Cardiac muscle cell (in vitro differentiated cells and primary cell): ENCODE measurements around the gene SPPL2B. TPM values are rescaled to one million over a fixed set of nuclear protein-coding genes. Genes with fewer than 3 reads are reported as not detected.

Experiments used
- DNase-seq, 2 donors: peaks; one replicate each; pipeline versions ENCODE4 v3.0.0 to v3.0.0-alpha.2; 2010 to 2017; ENCODE audit warnings: low read depth in 1 of 2, low spot score in 1 of 2
- H3K27ac ChIP-seq: fragments of 200-600 bp; sonication (generic); 2 replicates; pipeline ENCODE4 v1.5.1; 2016
- H3K27me3 ChIP-seq: fragments of 200-600 bp; sonication (generic); 2 replicates; pipeline ENCODE4 v1.6.0; 2016; ENCODE audit warnings: control low read depth
- H3K36me3 ChIP-seq: fragments of 200-600 bp; sonication (generic); 2 replicates; pipeline ENCODE4 v1.5.1; 2016; ENCODE audit warnings: control low read depth
- H3K4me1 ChIP-seq: fragments of 200-600 bp; sonication (generic); 2 replicates; pipeline ENCODE4 v1.8.1; 2017; ENCODE audit warnings: low read depth, mild to moderate bottlenecking, mixed run types
- H3K4me3 ChIP-seq: fragments of 200-600 bp; sonication (generic); 2 replicates; pipeline ENCODE4 v1.5.1; 2016; ENCODE audit warnings: mild to moderate bottlenecking
- H3K9me3 ChIP-seq: fragments of 200-600 bp; sonication (generic); 2 replicates; pipeline ENCODE4 v1.5.1; 2017; ENCODE audit warnings: low read depth, mild to moderate bottlenecking, control low read depth
- polyA plus RNA-seq: library from polyadenylated mRNA; unstranded; fragments of >200 nt; fragmentation: Nextera tagmentation; extraction: Ambion mirVana; gene quantifications from 2 replicates; pipeline ENCODE4 v1.2.1, GENCODE V29; 2016
- total RNA-seq: library from RNA; depleted of rRNA; stranded (reverse); fragments of >200 nt; gene quantifications from 2 replicates; pipeline ENCODE4 v1.2.3, GENCODE V29; 2016
- TF ChIP-seq, protein P1 (sequence below): IDR thresholded peaks from 2 replicates; pipeline ENCODE4 v1.5.1; 2012; ENCODE audit warnings: low read depth, mild to moderate bottlenecking, low read length

SPPL2B gene
- total and polyA plus RNA-seq, 2 experiments from 2014 or later = 90.9 to 132 TPM

DNA sequence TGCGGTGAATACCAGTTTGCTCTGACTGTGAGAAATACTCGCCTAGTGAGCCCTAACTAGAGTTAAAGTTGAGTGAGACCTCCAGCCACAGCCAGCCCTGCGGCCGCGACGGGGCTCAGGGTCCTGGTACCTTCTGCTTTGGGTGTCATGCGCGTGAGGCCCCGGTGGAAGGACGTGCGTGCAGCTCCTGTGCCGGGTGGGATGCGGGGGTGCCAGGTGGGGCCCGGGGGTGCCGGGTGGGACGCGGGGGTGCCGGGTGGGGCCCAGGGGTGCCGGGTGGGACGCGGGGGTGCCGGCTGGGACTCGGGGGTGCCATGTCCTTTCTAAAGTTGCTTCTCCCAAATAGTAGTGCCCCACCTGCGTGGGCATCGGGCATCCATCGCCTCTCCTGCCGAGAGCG is 23.1 kb downstream of the SPPL2B start:
- Histone ChIP-seq H3K4me3 (no peak overlapping the region), H3K27me3 (no peaks in the 10 kb centered on the region), H3K4me1 (no peaks in the 10 kb centered on the region), H3K36me3 (no peaks in the 10 kb centered on the region), H3K9me3 (no peaks in the 10 kb centered on the region), H3K27ac (no peak overlapping the region)
- TF ChIP-seq, protein P1, sequence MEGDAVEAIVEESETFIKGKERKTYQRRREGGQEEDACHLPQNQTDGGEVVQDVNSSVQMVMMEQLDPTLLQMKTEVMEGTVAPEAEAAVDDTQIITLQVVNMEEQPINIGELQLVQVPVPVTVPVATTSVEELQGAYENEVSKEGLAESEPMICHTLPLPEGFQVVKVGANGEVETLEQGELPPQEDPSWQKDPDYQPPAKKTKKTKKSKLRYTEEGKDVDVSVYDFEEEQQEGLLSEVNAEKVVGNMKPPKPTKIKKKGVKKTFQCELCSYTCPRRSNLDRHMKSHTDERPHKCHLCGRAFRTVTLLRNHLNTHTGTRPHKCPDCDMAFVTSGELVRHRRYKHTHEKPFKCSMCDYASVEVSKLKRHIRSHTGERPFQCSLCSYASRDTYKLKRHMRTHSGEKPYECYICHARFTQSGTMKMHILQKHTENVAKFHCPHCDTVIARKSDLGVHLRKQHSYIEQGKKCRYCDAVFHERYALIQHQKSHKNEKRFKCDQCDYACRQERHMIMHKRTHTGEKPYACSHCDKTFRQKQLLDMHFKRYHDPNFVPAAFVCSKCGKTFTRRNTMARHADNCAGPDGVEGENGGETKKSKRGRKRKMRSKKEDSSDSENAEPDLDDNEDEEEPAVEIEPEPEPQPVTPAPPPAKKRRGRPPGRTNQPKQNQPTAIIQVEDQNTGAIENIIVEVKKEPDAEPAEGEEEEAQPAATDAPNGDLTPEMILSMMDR = no peak
- no peak for DNase-seq

DNA sequence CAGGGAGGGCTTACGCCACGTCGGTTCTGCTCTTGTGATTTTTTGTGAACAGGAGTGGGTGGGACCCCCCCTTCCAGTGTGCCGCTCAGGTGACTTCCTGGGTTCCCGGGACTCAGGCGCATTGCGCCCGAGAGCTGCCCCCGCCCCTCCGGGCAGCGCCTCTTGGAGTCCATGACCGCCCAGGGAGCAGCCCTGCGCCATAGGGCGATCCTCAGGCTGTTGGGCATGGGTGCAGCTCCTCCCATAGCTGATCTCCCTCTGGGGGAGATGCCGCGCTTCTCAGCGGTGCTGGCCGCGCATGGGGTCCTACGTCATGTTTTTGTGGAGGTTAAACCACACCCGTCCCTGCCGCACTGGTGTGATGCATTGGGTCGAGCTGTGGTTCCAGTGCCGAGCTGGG is 23.6 kb downstream of the SPPL2B start:
- Histone ChIP-seq H3K4me1 (no peaks in the 10 kb centered on the region), H3K9me3 (no peaks in the 10 kb centered on the region), H3K27me3 (no peaks in the 10 kb centered on the region), H3K27ac (no peak overlapping the region), H3K4me3 (no peak overlapping the region), H3K36me3 (no peaks in the 10 kb centered on the region)
- TF ChIP-seq, protein P1 = no peak
- DNase-seq = no peak

DNA sequence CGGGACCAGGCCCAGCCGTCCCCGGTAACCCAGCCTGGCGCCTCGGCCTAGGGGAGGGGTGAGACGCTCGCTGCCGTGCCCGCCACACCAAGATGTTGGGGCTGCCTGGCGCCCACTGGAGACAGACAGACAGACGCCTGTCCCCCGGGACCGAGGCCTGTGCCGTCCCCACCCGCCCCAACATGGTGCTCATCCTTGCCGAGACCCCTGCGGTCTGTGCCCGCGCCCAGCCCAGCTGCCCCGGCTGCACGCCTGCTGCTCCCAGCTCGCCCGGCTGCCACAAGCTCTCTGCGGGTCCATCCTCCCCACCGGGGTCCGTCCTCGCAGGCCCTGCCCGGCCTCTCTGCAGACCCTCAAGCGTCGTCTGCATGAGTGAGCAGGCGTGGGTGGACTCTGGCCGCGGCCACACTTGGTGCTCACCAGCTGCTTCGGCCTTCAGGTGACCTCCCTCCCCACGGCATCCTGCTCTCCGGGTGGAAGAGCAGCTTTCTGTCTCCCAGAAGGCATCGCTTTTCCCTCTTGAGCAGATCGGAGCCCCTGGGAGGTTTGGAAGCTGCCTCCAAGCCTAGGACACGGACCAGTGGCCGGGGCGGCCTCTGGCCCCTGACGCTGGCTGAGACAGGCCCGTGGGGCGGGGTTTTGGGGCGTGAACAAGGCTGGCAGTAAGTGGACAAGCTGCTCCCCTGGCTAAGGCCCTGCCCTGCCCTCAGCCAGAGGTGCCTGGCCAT is 24.8 kb downstream of the SPPL2B start:
- Histone ChIP-seq H3K9me3 (no peaks in the 10 kb centered on the region), H3K27me3 (no peaks in the 10 kb centered on the region), H3K4me3 (no peak overlapping the region), H3K27ac (no peak overlapping the region), H3K36me3 (no peaks in the 10 kb centered on the region), H3K4me1 (no peaks in the 10 kb centered on the region)
- DNase-seq = no peak
- TF ChIP-seq, protein P1 = no peak

DNA sequence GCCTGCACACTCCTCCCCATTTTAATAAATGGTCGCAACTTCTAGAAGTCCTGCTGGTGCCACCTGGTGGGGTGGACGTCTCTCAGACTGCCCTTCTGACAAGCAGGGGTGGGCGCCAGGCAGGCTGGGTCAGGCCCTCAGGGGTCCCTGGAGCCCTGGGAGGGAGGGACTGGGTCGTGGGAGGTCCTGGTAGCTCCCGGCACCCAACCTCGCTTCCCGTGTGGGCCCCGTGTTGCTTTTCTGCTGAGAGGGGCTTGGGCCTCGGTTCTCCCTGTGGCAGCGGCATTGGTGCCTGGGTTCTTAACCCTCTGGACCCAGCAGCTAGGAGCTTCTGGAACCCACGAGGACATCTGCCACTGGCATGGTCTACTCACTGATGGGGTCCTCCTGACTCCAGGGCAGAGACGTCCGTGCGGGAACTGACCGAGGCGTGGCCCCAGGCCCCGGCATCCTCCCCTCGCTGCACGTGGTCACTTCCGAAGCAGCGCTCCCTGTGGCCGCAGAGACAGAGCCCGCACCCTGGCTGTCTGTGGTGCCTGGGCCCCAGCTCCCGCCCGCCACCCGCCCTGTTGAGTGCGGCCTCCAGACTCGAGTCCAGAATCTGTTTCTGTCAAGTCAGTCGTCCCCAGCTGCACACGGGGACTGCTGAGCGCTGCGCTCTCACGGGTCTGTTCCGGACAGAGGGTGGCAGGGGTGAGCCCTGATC is 25.6 kb downstream of the SPPL2B start:
- H3K27ac ChIP-seq = no peak overlapping the region
- no peak for DNase-seq
- TF ChIP-seq, protein P1 = no peak
- H3K36me3 ChIP-seq = no peaks in the 10 kb centered on the region
- peaks cover 2% of the 10 kb centered on the region for H3K27me3 ChIP-seq
- no peak overlapping the region for H3K4me3 ChIP-seq
- H3K9me3 ChIP-seq = no peaks in the 10 kb centered on the region
- H3K4me1 ChIP-seq = no peaks in the 10 kb centered on the region

DNA sequence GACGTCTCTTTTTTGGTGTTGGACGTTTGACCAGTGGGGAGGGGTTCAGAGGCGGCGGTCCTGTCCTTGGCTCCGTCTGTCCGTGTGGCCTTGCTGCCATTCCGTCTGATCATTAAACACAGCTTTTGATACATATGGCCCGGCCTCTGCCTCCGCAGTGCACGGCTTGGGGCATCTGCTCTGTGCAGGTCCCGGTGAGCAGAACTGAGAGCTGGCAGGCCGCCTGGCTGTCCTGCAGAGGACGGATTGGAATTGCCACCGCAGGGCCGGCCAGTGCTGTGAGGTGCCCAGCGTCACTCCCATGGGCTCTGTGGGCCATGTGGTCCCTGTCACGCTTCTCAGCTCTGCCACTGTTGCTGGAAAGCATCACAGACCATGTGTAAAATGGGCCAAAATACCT is 26.2 kb downstream of the SPPL2B start:
- Histone ChIP-seq H3K4me1 (no peaks in the 10 kb centered on the region), H3K4me3 (no peak overlapping the region), H3K9me3 (no peaks in the 10 kb centered on the region), H3K27me3 (peaks cover 9% of the 10 kb centered on the region), H3K36me3 (no peaks in the 10 kb centered on the region), H3K27ac (no peak overlapping the region)
- no peak for DNase-seq
- TF ChIP-seq, protein P1 = no peak
